ENCODE data around the gene C1orf21. TPM values are rescaled to one million over a fixed set of nuclear protein-coding genes. Genes with fewer than 3 reads are reported as not detected.
A peak's percentile ranks its signal among the peaks of the same experiment; 100 is the strongest.

The C1orf21 gene
- polyA plus RNA-seq, 1 experiment, result 4.3 TPM

DNA sequence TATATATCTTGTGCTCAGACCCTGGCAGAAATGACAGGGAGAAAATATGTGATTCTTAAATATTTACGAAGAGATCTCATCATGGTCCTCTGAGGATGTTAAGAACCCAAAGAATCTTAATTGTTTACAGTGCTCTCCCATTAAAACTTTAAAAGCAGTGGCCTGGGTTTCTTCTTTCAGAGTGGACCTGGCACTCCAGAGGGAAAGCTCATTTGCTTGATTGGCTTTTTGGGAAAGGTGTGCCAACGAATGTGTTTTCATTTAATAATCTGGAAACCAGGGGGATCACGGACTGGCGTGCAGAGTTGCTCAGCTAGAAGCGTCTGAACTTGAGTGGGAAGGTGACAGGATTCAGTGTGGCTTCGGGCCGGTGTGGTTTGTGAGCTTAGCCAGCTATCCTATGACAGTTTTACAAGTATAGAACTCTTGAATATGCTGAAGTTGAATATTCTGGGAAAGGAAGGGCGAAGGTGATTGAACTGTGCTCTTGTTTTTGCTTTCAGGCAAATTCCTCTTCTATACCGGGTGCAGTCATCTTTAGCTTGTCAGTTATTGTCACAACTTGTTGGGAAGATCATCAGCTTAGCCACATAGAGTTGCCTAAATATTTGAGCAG lies 154.8 kb downstream of the C1orf21 start:
- CTCF ChIA-PET, result interaction anchor here (1.1 to 1.6 kb wide), 2 partner anchors 10 to 122 kb away, joined by 3 read pairs; no protein-coding TSS in a partner anchor

DNA sequence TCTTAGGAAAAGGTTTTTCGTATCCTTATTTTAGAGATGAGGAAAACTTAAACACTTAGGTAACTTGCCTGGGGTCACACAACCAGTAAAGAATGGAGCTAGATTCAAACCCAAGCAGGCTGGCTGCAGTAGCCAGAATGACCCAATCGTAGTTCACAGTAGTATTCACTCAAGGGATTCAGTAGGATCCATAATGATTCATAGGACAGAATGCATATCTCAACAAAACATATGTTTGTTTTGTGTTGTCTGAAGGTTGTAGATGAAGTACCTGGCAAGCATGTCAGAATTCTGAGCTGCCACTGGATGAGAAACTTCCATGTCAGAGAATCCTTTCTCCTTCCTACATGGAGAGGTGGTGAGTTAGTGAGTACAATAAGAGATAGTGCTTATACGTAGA lies 155.5 kb downstream of the C1orf21 start:
- H3K4me3 ChIP-seq (ENCODE audit: low read depth, low read length), result no peak overlapping the region
- H3K36me3 ChIP-seq (ENCODE audit: control insufficient read depth, insufficient read depth, low read length), result no peaks in the 10 kb centered on the region; the same call in 1 of the 2 replicates
- H3K27me3 ChIP-seq (ENCODE audit: control insufficient read depth, insufficient read depth, low read length), result no peaks in the 10 kb centered on the region
- DNase-seq (ENCODE audit: low read depth), result no peak
- CTCF ChIA-PET, result interaction anchor here (1.6 kb wide), 1 partner anchor 11 kb away, joined by 3 read pairs; no protein-coding TSS in a partner anchor
- POLR2A ChIA-PET, result no interaction called here
- TF ChIP-seq, protein P1, sequence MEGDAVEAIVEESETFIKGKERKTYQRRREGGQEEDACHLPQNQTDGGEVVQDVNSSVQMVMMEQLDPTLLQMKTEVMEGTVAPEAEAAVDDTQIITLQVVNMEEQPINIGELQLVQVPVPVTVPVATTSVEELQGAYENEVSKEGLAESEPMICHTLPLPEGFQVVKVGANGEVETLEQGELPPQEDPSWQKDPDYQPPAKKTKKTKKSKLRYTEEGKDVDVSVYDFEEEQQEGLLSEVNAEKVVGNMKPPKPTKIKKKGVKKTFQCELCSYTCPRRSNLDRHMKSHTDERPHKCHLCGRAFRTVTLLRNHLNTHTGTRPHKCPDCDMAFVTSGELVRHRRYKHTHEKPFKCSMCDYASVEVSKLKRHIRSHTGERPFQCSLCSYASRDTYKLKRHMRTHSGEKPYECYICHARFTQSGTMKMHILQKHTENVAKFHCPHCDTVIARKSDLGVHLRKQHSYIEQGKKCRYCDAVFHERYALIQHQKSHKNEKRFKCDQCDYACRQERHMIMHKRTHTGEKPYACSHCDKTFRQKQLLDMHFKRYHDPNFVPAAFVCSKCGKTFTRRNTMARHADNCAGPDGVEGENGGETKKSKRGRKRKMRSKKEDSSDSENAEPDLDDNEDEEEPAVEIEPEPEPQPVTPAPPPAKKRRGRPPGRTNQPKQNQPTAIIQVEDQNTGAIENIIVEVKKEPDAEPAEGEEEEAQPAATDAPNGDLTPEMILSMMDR (IDR thresholded peaks at IDR 0.05; ENCODE audit: insufficient read depth, low read depth, low read length), result no peak

More for the DNA sequence above, 154.8 kb downstream of the C1orf21 start:
- TF ChIP-seq, protein P1 (IDR thresholded peaks at IDR 0.05; ENCODE audit: insufficient read depth, low read depth, low read length), result no peak
- POLR2A ChIA-PET, result no interaction called here
- H3K27me3 ChIP-seq (ENCODE audit: control insufficient read depth, insufficient read depth, low read length), result no peaks in the 10 kb centered on the region
- no peaks in the 10 kb centered on the region; the same call in 1 of the 2 replicates for H3K36me3 ChIP-seq (ENCODE audit: control insufficient read depth, insufficient read depth, low read length)
- DNase-seq (ENCODE audit: low read depth), result no peak
- H3K4me3 ChIP-seq (ENCODE audit: low read depth, low read length), result no peak overlapping the region

DNA sequence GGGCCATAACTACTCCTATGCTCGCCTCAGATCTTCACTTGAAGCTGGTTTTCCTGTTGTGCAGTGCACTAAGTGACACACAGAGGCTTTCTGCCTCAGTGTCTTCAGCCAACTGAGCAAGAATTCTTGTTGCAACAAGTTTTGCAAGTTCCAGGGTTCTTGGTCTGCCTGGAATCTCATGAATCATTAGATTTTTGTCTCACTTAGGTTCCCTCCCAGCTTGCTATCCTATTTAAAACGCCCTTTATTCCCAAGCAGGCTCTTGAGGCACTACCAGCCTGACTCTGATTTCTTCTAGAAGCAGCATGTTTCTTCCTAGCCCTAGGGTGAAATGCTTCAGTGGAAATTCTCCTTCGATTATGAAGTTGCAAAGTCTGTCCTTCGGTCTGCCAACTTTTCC lies 158.8 kb downstream of the C1orf21 start:
- CTCF ChIA-PET, result interaction anchor here (1.1 to 1.4 kb wide), 3 partner anchors 17 to 60 kb away, joined by 3 read pairs; no protein-coding TSS in a partner anchor
- Histone ChIP-seq H3K27me3 (ENCODE audit: control insufficient read depth, insufficient read depth, low read length) (no peaks in the 10 kb centered on the region), H3K36me3 (ENCODE audit: control insufficient read depth, insufficient read depth, low read length) (no peaks in the 10 kb centered on the region; the same call in 1 of the 2 replicates), H3K4me3 (ENCODE audit: low read depth, low read length) (no peak overlapping the region)
- peak; percentile 49 for DNase-seq (ENCODE audit: low read depth)
- POLR2A ChIA-PET, result no interaction called here
- TF ChIP-seq, protein P1 (IDR thresholded peaks at IDR 0.05; ENCODE audit: insufficient read depth, low read depth, low read length), result no peak

DNA sequence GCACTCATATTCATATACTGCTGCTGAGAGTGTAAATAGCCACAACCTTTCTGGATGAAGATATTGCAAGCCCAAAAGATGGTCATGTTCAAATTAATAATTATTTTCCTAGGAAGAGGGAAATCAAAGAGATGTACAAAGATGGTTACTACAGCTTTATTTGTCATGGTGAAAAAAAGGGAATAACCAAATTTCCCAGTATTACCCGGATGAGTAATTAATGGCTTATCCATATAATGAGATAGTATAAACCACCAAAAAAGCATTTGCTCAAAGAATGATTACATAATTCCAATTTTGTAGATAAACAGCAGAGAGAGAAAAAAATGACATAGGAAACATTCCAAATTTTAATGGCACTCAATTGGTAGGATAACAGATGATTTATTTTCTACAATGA lies 165.6 kb downstream of the C1orf21 start:
- TF ChIP-seq, protein P1 (IDR thresholded peaks at IDR 0.05; ENCODE audit: insufficient read depth, low read depth, low read length), result no peak
- H3K4me3 ChIP-seq (ENCODE audit: low read depth, low read length), result no peak overlapping the region
- ChIA-PET POLR2A (no interaction called here), CTCF (no interaction called here)
- DNase-seq (ENCODE audit: low read depth), result no peak
- H3K27me3 ChIP-seq (ENCODE audit: control insufficient read depth, insufficient read depth, low read length), result no peaks in the 10 kb centered on the region
- no peaks in the 10 kb centered on the region for H3K36me3 ChIP-seq (ENCODE audit: control insufficient read depth, insufficient read depth, low read length)

DNA sequence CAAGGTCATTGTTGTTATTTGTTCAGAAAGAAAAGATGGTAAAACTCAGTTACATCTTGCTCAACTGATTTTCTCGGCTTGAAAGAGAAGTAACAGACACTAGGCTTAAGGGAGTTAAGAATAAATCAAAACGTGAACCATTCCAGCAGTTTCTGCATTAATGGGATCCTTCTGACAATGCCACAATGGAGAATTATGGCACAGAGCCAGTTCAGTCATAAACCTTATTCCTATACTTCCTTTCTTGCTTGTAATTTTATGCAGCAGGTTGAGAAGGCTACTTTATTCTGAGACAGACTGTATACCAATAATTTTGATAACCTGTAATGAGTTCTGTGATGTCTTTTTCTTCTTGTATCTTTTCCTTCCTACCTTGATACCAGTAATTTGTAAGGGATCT lies 167.0 kb downstream of the C1orf21 start:
- TF ChIP-seq, protein P1 (IDR thresholded peaks at IDR 0.05; ENCODE audit: insufficient read depth, low read depth, low read length), result no peak
- POLR2A ChIA-PET, result no interaction called here
- CTCF ChIA-PET, result no interaction called here
- H3K27me3 ChIP-seq (ENCODE audit: control insufficient read depth, insufficient read depth, low read length), result no peaks in the 10 kb centered on the region
- no peak for DNase-seq (ENCODE audit: low read depth)
- H3K4me3 ChIP-seq (ENCODE audit: low read depth, low read length), result no peak overlapping the region
- no peaks in the 10 kb centered on the region for H3K36me3 ChIP-seq (ENCODE audit: control insufficient read depth, insufficient read depth, low read length)

All from BJ (cell line).